OCI-LY7 (cell line): ENCODE results near the gene MVB12B.

Source experiments
- EZH2phosphoT487 ChIP-seq: fragments of 200-600 bp; sonication (generic); IDR thresholded peaks from 2 replicates; pipeline ENCODE4 v1.6.1; 2018; ENCODE audit warnings: low read depth, borderline replicate concordance, mild to moderate bottlenecking, mixed run types, antibody characterized with exemption, low read length, moderate library complexity, mixed read lengths
- TF ChIP-seq, protein P1 (sequence below): fragments of 200-600 bp; sonication (generic); conservative IDR thresholded peaks from 2 replicates; pipeline ENCODE4 v1.5.1; 2014; ENCODE audit warnings: mild to moderate bottlenecking, antibody characterized with exemption, low read length, moderate library complexity, mixed read lengths

DNA sequence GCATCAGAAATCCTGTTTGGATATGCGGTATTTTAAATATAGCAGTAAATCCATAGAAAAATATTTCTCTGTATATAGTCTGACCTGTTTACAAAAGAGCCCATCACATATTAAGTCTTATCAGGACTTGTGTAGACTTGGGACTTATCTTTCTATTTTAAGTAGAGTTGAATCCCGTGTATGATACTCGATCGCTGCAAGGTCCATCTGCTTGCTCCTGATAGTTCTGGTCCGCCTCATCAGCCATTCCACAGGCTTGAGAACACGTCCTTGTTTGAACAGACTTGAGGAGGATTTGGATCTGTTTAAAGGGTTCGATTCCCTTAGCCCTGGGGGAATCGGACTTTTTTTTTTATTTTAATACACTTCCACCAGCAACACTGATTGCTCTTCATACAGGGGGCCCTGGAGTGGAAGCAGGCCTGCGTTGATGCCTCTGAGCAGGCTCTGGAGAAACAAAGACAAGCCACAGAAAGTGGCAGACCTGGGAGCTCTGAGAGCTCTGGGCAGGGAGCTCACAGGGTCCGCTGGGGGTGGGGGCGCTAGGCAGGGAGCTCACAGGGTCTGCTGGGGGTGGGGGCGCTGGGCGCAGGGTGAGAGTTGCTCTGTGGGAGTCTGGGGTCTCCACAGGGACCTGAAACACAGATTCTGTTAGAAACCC, 112.2 kb downstream of the MVB12B start:
- TF ChIP-seq, protein P1, sequence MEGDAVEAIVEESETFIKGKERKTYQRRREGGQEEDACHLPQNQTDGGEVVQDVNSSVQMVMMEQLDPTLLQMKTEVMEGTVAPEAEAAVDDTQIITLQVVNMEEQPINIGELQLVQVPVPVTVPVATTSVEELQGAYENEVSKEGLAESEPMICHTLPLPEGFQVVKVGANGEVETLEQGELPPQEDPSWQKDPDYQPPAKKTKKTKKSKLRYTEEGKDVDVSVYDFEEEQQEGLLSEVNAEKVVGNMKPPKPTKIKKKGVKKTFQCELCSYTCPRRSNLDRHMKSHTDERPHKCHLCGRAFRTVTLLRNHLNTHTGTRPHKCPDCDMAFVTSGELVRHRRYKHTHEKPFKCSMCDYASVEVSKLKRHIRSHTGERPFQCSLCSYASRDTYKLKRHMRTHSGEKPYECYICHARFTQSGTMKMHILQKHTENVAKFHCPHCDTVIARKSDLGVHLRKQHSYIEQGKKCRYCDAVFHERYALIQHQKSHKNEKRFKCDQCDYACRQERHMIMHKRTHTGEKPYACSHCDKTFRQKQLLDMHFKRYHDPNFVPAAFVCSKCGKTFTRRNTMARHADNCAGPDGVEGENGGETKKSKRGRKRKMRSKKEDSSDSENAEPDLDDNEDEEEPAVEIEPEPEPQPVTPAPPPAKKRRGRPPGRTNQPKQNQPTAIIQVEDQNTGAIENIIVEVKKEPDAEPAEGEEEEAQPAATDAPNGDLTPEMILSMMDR = no peak
- no peak for TF ChIP-seq EZH2phosphoT487
